ELF-1 (cell line): ENCODE data around the gene QARS1.

Experiments
- DNase-seq: peaks from one replicate; pipeline ENCODE4 v3.0.0-alpha.2; 2016; ENCODE audit warnings: low read depth, low spot score

QARS1 gene

DNA sequence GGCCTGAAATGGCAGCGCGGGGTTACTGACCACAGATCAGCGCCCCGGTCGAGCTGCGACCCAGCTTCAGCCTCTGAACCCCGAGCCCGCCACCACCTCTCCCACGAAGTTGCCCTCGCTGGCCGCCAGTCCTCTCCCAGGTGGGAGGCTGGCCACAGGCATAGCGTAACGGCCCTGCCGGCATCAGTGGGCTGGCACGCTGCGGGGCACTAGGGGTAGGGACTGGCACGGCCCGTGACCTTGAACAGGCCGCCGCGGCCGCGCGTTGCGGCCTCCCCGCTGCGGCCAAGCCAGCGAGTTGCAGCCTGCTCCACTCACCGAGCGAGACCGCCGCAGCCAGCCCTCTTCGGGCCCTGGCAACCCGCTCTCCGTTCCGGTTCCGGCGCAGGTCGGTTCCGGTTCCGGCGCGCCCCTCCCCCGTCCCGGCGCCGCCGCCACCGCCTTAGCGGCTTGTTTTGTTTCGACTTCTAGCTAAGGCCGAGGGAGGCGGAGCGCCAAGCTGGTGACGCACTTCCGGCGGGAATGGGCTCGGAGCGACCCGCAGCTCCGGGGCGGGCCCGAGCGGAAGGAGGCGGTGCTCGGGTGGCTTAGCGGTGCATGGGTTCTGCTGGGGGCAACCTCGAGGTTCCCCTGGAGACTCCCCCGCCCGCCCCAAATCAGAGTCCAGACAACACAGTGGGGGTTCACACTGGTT, 16.0 kb upstream of the QARS1 start, which contains the start of gene USP19:
TSS of gene USP19 (minus strand) at position 386 of the 694 bp plus-strand sequence. CDS start 1,678 bp downstream, outside the sequence.
- DNase-seq: peak; percentile 96

DNA sequence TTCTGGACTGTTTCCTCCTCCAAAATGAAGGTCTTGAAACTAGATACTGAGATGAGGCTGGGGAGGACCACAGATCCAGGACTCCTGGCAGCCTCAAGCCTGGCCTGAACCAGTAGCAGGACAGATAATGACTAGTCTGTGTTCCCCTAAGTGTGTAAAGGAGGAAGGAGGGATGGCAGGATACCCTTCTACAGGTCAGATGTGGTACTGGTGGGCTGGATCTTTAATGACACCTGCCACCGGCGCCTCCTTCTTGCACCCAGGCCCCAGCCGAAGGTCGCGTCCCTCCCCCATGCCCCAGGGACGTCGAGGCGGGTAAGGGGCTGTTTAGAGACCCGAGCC, 15.5 kb upstream of the QARS1 start:
- no peak for DNase-seq

DNA sequence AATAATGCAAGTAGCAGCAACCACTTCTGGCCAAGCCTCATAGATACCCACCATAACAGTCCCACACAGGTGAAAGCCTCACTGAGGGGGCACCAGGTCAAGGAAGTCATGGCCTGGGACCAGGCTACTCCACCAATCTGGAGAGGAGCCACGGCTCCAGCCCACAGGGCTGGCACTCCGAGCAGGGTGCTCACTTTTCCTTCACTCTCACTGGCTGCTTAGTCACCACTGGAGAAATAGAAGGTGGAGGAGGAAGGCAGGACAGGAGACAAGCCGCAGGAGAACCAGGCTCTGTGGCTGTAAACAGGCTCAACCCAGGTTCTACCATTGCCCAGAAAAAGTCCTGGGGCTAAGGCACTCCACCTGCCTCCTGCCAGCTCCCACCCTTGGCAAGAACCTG, 14.9 kb upstream of the QARS1 start:
- no peak for DNase-seq

DNA sequence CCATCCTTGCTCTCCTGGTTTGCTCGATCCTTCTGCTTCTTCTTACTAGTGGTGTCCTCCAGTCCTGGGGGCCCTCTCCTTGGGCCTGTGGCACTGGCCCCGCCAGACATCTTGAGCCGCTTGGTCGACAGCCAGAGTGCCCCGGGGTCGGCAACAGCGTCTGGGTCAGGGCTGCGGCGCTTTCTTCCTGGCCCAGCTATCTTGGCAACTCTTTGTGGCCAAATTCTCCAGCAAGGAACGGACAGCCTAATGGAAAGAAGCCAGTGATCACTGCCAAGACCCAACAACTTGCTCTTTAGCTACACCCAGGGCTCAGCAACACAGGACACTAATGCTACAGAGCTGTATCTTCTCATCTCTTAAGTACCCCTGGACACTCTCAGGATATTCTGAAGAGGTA, 14.5 kb upstream of the QARS1 start:
- no peak for DNase-seq

DNA sequence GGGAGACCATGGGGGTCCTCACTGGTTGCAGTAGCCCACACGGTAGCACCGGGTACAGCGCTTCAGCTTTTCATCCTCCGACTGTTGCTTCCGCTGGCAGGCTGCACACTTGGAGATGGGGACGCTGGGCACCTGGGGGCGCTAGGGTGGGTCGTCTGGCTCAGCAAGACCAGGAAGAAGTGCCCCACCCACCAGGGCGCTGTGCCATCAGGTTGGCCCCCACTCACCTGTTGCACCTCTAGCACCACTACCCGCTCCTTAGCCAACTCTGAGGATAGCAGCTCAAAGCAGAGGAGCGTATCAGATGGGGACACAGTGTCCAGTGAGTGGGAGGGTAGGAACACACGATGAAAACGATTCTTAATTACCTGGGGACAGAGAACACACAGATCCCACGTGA, 7.7 kb upstream of the QARS1 start:
- DNase-seq: no peak

DNA sequence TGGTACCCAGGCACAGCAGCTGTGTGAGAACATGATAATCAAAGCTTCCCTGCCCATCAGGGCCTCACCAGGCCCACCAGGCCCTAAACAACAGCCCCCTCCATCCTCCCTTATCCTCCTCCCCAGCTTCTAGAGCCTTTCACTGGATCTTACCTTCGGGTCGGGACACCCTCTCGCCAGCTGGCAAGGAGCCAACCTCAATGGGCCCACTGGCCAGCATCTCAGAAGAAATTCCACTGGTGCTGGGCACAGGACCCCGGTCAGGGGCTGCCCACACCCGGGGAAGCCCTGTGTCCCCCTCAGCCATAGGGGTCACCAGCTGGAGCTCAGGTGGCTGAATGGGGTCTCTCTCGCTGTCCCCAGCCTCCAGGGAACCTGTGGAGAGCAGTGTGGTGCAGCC, 6.8 kb upstream of the QARS1 start:
- no peak for DNase-seq

DNA sequence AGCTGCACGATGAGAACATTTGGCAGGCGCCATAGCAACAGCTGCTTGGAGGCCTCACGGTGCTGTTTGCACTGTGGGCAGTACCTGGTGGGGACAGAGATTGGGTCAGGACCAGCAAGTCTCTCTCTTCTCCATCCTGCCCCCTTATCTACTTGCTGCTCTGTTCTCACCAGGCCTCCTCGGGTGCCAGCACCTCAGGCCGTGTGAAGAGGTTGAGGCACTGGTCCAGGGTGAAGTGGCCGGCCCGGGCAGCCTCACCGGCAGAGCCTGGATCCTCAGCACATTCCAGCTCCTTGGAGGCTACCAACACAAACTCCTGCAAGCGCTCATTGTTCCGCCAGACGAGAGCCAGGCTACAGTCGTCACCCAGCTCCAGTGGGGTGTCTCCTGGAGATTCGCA, 6.2 kb upstream of the QARS1 start:
- no peak for DNase-seq

DNA sequence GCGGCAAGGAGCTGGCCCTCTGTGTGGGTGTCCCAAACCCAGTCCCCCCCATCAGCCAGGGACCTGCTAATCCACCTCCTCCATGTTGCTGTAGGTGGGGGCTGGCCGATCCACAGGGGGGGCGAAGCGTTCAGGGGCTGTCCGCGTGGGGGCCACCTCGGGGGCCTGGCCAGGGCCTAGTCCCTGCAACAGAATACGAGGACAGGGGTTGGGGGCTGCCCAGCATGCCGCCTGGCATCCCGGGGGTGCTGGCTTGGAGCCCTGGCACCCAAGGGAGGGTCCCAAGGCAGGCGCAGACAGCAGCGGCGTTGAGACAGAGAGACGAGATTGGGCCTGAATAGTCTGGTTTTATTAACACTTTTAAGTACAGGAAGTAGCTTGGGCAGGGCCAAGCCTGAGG, 3.8 kb upstream of the QARS1 start:
- no peak for DNase-seq

DNA sequence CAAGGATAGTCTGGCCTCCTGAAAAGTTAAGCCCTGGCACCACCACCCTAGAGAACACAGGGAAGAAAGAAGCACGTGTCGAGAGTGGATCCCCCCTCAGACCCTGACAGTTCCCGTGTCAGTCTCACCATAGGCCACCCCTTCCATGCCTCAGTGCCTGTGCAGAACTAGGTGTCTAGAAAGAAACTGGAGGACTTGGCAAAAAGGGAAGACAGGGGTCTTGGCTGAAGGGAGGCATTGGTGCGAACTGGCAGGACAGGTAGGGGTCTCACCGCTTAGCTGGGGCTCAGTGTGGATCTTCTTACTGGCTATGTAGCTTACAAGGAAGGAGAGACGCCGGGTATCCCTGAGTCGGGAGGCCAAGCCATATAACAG, 518 bp downstream of the QARS1 start:
- no peak for DNase-seq

DNA sequence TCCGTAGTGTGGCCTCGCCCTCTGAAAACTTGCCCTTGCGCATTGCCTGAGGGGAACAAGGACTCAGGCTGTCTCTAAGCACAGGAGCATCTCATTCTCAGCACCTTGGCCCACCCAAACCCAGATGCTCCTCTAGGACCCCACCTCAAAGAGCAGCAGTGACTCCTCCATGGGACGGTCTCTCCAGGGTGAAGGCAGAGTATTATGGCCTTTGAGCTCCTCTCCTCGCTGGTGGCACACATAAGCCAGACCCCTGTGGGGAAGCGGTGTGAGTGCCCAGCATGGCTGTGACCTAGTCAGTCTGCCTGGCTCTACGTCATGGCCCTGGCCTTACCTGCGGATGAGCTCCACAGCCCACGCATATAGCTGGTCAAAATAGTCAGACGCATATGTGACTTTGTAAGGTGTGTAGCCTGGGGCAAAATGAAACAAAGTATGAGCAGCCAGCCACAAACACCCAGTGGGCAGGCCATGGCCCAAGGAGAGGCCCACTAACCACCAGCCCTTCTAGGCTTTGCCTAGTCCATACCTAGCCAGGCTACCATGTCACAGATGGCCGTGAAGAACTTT, 4.4 kb downstream of the QARS1 start:
- DNase-seq: no peak

DNA sequence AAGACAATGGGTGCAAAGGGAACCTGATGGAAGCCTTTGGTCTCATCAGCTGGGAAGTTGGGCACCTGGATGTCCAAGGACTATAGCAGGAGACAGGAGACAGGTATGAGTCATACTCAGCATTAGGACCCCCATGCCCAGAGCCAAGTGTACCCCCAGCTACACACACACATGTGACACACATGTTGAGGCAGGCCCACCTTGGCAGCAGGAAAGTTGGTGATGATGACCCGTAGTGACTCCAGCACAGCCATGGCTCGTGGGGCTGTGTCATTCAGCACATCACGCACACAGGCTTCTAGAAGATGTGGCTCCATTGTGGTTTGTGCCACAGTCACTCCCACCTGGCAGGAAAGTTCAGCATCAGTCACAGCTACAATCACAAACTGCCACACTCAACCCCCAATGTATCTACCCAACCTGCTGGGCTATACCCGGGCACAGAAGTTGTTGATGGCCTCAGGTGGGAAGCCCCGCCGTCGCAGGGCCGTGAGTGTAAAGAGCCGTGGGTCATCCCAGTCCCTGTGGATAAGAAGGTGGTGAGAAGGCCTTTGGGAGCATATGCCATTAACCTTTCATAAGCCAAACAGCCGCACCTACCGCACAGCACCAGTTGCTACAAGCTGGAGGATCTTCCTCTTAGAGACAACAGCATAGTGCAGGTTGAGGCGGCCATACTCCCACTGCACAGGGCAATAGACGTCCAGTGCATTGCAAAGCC, 5.5 kb downstream of the QARS1 start:
- no peak for DNase-seq

DNA sequence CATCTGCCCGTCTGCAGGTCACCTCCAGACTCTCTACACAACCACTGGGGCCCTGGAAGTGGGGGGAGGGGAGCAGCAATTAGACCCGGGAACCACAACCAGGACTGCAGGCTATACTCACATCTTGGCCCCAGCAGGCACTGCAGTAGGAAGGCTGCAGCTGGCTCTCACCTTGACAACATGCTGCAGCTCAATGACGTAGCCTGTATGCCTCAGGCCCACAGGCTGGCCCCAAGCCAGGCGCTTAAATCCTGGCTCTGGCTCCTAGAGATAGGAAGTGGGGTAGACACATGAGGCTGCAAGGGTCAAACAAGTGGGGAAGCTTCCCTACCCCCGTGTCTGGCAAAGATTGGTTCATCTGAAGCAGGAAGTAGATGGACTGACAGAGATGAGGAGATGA, 6.1 kb downstream of the QARS1 start:
- no peak for DNase-seq

DNA sequence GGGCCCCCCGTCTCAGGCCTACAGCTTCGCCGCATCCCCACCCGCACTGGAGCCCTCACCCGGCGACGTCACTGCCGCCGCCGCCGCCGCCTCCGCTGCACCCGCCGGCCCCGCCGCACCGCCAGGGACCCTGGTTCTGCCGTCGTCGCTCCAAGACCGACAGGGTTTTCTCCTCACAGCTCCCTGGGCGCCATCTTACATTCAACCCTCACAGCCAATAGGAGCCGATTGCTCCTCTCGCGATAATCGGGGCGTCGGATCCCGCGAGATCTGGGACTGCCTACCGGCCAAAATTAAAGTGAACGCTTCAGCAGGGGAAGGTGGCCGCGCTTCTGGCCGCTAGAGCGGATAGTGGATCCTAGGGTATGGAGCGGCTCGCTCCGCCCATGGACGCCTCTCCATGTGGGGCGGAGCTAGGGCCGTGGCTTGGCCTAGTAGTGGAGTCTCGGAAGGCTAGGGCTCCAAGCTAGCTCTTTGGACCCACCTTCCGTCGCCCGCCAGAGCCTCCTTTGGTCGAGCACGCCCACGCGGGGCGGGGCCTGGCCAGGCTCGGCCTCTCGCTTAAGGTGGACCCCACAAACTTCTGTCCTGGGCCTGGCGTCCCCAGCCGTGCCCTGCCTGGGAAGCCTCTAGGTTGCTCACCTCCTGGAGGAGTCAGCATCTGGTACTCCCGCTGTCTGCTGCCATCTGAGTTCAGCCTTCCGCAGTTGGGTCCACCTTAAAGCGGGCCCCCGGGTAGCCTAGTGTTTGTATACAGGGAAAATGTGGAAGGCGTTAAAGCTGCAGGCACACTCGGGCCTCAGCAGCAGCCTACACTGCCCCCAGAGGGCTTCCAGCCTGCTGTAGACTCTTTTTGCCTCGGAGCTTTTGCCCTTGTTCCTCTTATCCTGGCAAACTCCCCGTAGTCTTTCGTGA, 10.4 kb downstream of the QARS1 start, which contains the start of gene QRICH1:
TSS of gene QRICH1 (minus strand) at position 219 of the 915 bp plus-strand sequence. CDS start 17,054 bp downstream, outside the sequence.
- DNase-seq: peak; percentile 99

DNA sequence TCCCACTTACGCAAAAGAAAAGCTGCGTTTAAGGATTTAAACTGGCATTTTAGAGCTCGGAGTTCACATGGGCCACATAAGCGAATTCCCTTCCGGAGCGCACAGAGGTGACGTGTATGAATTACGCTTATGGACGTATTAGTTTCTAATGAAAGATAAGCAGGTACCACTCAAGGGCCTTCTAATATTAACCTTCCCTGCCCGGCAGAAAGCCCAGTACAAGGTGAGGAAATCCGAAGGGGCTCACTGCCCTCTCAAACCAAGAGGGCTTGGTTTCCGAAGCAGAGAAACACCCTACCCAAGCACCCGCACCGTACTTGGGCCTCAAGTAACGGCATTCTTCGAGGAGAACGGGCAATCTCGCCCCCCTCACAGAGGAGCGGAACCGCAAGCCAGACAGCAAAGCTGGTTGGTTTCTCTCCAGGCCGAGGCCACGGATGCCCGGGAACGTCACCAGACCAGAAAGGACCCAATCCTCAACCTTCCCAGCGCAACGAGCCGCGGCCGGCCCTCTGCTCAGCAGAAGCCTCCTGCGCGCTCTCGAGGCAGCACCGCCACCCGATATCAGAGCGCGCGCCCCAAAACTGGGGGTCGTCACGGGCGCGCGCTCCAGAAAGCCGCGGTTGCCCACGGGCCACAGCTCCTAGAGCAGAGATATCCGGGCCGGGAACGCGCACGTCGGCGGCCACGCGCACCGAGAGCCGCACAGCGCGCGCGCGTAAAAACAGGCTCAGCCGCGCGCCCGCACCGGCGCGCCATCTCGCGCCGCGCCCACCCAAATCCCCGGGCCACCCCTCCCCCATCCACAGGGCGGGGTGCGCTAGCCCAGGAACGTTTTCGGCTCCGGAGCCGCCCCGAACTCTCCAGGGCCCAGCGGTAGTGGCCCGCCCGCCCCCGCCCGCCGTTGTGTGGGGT, 11.4 kb downstream of the QARS1 start:
- DNase-seq: peak; percentile 93

DNA sequence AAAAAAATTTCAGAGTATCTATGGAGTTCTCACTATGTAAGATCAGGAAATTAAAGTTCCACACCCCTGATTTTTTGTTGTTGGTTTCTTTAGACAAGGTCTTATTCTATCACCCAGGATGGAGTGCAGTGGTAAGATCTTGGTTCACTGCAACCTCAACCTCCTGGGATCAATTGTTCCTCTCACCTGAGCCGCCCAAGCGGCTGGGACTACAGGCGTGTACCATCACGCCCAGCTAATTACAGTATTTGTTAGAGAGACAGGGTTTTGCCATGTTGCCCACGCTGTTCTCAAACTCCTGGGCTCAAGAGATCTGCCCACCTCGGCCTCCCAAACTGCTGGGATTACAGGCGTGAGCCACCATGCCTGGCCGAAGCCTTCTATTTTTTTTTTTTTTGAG, 23.1 kb downstream of the QARS1 start:
- no peak for DNase-seq

DNA sequence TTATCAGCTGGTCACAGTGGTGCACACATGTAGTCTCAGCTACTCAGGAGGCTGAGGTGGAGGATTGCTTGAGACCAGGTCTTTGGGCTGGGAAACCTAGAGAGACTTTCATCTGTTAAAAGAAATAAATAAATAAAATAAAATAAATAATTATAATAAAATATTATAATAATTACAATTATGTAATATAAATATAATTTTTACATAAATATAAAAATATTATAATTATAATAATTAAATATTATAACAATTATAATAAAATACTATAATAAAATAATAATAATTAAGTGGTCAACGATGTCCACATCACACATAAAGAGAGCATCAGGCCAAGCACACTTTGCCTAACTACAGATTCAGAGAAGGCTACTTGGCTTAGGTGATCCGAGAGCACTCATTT, 25.3 kb downstream of the QARS1 start:
- DNase-seq: no peak

DNA sequence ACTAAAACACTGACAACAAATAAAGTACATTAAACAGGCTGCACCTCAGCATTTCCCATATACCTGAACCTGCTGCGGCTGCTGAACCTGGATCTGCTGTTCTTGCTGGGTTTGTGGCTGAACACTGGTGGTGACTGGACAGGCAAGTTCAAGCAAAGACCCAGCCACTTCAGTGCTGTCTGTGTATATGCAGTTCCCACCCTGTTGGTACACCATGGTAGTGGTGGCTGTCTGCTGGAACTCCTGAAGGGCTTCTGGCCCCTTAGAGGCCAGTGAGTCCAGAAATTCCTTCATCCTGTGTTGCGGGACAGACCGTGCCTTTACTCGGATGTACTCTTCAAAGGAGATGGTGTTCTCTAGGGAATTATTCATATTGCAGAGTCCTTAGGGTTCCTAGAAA, 27.9 kb downstream of the QARS1 start:
- no peak for DNase-seq

DNA sequence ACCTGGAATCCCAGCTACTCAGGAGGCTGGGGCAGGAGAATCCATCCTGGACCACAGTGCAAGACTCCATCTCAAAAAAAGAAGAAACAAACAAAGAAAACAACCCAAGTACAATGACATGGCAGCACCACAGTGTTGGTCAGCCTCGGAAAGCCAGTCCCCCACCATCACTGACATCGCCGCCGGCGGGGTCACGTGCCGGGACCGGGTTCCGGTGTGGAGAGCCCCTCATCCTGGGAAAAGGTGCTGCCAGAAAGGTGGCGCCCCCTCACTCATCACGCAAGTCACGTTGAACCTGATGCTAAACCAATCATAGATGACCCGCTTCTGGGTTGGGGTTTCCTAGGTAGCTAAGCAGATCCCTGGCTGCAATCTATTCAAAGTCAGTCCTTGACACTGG, 28.4 kb downstream of the QARS1 start:
- DNase-seq: no peak

DNA sequence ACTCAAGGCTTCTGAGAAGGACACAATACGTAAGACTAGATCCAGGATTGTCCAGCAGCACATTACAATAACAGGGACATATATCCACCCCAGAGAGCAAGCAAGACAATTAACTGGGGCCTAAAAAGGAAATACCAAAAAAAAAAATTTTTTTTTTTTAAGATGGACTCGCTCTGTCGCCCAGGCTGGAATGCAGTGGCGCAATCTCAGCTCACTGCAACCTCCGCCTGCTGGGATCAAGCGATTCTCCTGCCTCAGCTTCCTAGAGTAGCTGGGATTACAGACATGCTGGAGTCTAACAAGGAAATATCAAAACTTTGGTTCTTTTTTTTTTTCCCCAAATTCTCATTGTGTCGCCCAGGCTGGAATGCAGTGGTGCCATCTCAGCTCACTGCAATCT, 46.5 kb downstream of the QARS1 start:
- DNase-seq: no peak

DNA sequence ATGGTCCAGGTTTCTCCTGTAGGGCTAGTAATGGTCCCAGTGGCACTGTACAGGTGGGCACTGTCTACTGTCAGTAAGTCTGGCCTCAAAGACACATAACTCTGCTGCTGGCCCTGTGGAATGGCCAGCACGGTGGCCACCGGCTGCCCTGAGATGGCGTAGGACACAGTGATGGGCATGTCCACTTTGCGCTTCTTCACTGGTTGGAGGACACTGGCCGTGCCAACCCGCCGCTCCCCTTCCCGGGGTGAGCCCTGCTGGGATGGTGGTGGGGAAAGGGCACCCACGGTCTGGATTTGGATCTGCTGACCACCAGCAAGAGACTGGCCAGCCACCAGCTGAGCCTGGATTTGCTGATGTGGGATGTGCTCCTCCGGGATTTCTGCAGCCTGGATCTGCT, 47.3 kb downstream of the QARS1 start:
- DNase-seq: no peak

DNA sequence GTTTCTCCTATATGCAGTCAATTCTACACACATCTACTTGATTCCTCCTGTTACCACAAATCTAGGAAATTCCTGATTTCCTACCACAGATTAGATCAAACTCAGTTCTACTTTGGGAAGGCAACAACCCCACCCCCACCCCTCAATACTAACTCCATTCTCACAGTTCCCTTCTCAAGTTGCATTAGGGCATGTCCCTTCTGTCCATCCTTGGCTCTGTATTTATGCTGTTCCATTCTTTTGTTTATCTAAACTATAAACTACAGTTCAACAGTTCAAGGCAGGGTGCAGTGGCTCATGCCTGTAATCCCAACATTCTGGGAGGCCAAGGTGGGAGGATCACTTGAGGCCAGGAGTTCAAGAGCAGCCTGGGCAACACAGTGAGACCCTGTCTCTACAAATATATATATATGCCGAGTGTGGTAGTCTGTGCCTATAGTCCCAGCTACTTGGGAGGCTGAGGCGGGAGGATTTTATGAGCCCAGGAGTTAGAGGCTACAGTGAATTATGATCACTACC, 50.2 kb downstream of the QARS1 start:
- no peak for DNase-seq
